Neural cell (in vitro differentiated cells): ENCODE measurements around the gene ZNF821.

Source experiments
- TAF1 ChIP-seq: IDR thresholded peaks from 2 replicates; pipeline ENCODE4 v1.6.1; 2012; ENCODE audit warnings: low read depth
- TF ChIP-seq, protein P1 (sequence below): fragments of 450-650 bp; IDR thresholded peaks from 2 replicates; pipeline ENCODE4 v1.5.1; 2014; ENCODE audit warnings: antibody characterized with exemption, mild to moderate bottlenecking, moderate library complexity; ENCODE audit not compliant: poor library complexity, severe bottlenecking

DNA sequence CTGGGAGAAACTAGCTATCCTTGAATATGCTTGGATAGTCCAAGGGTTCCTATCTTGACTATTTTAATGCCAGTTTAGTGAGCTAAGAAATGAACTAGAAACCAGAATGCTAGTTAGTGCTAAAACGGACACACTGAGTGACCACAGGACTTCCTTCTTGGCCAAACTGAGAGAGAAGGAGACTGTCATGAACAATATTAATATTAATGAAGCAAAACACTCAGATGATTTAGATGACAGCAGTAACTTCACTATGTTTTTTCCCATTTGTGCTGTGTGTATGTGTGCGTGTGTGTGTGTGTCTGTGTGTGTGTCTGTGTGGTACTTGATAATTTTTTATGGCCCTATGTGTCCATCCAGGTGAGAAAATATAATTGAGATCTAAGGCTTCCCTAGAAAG lies 40.4 kb downstream of the ZNF821 start:
- no peak for TF ChIP-seq TAF1
- TF ChIP-seq, protein P1, sequence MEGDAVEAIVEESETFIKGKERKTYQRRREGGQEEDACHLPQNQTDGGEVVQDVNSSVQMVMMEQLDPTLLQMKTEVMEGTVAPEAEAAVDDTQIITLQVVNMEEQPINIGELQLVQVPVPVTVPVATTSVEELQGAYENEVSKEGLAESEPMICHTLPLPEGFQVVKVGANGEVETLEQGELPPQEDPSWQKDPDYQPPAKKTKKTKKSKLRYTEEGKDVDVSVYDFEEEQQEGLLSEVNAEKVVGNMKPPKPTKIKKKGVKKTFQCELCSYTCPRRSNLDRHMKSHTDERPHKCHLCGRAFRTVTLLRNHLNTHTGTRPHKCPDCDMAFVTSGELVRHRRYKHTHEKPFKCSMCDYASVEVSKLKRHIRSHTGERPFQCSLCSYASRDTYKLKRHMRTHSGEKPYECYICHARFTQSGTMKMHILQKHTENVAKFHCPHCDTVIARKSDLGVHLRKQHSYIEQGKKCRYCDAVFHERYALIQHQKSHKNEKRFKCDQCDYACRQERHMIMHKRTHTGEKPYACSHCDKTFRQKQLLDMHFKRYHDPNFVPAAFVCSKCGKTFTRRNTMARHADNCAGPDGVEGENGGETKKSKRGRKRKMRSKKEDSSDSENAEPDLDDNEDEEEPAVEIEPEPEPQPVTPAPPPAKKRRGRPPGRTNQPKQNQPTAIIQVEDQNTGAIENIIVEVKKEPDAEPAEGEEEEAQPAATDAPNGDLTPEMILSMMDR = no peak
